NCI-H2029 treated with DMSO at 0.1 percent for 48 hours (cell line): ENCODE data around the gene GNB1.
"Not testable (repeated sequence)": the region's sequence is repeated elsewhere in the genome, so short reads cannot be mapped to it uniquely, and the experiment has no call there.

Experiments used
- DNase-seq: peaks from one replicate; lab custom pipeline; 2025; lab: John Stamatoyannopoulos, UW

The GNB1 gene

DNA sequence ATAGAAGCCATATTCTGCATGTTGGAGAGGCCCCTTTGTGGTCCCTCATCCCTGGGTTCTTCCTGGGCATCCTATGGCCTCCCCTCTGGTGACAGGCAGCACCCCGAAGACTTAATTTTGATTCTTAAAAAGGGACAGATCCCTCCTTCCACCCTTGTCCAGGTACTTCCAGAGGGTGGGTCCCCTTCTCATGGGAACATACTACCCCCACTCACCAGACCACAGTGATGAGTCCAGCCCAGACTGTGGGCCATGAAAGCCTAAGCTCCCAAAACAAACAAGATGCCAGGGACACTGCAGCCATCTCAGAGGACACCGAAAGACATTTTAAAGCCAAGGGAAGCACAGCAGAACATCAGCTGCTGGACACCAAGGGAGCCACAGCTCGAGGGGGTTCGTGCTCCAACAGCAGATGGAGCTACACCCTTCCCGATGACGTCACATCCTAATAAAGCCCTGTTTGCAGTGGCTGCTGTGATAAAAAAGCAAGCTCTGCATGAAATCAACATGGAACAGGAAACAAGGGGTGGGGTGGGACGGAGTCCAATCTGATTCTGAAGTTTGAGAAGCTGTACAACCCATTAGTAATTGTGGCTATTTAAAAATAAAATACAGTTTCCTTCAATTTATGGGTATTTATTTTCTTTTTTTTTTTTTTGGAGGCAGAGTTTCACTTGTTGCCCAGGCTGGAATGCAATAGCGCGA is 32.4 kb downstream of the GNB1 start:
- no peak for DNase-seq

DNA sequence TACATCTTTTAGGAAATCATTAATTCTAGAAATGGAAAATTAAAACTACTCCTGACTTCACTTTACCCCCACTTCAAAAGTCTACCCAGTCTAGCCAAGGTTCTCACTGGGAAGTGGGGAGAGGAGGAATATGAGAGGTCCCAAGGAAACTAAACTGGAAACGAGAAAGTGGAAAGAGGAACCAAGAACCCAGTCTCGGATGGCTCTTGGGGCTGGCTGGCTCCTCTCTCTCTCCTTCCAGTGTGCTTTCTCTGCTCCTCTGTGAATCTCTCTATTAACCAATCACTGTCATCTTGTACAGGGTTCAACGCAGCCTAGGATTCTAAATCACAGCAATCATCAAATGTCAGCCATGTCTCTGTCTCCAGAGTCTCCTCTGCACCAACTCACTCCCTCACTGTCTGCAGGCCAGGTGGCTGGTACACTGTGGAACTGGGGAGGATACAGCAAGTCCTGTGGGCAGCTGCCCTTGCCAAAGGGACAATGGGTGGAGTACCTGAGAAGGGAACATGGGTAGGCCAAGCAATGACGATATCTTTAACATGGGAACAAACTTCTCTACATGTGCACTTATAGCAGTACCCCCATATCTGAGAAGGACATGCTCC is 33.7 kb downstream of the GNB1 start:
- no peak for DNase-seq

DNA sequence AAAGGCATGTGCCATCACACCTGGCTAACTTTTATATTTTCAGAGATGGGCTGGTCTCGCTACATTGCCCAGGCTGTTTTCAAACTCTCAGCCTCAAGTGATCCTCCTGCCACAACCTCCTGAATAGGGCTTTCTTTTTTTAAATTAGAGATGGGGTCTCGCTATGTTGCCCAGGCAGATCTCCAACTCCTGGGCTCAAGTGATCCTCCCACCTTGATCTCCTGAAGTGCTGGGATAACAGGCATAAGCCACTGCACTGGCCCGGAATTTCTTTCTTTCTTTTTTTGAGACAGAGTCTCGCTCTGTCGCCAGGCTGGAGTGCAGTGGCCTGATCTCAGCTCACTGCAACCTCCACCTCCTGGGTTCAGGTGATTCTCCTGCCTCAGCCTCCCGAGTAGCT is 34.7 kb downstream of the GNB1 start:
- DNase-seq, result not testable (repeated sequence)

DNA sequence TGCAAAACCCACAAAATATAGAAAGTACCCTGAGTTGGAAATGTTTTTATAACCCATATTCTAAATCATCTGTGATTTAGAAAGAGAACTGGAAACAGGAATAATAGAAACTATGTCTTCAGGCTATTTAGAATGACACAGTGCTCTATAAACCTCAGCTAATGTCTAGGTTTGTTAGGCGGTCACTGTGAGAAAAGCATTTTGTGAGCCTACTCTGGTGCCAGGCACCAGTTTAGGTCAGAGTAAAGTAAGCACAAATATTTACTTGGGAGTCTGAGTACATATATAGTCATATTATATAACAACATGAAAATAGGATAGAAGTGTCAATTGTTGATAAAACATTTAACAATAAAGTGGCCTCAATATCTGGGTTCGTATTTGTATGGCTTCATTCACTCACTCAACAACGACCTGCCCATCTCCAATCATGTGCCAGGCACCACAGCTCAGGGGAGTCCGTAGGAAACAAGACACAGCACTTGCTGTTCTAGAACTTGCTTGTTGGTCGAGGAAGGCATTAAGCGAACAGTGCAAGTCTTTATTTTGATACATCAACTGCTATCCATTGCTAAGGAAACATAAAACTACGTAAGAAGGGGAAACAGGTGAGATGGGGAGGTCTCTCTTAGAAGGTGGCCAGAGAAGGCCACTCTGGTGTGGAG is 37.2 kb downstream of the GNB1 start:
- DNase-seq, result no peak

DNA sequence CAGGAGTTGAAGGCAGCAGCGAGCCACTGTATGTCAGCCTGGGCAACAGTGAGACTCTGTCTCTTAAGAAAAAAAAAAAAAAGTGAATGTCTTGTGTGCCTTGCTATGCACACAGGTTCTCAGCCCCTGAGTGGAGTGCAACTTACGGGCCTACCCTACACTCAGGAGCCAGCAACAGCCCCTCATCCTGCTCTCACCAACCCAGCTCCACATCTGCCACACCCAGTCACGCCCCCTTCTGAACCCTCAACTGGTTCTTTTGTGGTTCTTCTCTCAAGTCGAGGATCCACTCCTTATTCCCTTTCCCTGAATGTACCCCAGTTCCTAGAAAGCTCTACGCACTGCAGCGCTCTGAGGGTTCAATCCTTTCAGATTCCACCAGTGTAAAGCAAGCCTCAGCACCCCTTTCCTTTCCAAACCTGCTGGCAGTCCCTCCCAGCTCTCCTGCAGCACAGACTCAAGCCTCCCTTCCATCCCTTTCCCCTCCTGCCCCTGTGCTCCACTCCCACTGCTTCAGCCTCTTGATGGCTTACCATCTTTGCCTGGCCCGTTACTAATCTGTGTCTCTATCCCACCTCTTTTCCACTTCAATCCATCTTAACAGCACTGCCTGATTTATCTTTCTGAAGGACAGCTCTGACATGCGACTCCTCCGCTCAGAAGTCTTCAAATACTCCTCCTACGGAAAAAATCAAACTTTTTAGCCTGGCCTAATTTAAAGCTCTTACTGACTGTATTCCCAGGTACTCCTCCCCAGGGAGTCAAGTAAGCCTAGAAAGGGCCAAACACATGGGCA is 38.1 kb downstream of the GNB1 start:
- no peak for DNase-seq

DNA sequence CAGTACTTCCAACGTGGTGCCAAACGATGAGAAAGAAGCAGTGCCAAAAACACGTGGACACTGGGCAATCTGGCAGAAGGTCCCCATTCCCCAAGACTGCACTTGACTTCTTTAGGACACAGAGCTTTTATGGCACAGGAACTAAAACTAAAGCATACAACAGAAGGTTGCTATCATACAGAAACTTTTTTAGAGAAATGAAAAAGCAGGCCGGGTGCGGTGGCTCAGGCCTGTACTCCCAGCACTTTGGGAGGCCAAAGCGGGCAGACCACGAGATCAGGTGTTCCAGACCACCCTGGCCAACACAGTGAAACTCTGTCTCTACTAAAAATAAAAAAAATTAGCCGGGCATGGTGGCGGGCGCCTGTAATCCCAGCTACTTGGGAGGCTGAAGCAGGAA is 43.0 kb downstream of the GNB1 start:
- no peak for DNase-seq

DNA sequence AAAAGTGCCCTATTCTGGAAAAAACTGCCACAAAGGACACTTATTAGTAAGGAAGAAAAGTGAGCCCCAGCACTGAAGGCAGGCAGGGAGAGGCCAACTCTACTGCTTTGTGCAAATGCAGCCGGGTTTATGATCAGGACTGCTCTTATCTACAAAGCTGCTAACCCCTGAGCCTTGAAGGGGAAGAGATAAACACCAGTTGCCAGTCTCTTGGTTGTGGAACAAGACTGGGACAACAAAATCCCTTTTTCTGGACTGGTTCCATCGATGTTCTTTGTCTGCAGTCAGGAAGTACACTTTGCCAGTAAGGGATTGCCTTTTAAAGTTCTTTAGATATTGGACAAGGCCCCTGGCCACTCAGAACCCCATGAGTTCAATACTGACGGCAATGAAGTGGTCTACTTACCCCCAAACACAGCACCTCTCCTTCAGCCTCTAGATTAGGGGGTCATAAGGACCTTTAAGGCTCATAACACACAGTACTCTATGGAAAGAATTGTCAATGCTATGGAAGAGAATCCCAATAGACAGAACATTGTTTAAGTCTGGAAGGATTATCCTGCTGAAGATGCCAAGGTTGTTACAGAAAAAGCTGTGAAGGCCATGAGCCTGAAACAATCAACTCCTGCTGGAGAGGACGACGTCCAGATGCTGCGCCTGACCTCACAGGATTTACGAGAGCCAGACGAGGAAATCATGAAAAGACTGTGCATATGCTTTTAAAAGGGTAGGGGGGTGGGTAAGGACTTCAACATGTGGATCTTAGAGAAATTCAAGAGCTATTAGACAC is 43.6 kb downstream of the GNB1 start:
- DNase-seq, result no peak

DNA sequence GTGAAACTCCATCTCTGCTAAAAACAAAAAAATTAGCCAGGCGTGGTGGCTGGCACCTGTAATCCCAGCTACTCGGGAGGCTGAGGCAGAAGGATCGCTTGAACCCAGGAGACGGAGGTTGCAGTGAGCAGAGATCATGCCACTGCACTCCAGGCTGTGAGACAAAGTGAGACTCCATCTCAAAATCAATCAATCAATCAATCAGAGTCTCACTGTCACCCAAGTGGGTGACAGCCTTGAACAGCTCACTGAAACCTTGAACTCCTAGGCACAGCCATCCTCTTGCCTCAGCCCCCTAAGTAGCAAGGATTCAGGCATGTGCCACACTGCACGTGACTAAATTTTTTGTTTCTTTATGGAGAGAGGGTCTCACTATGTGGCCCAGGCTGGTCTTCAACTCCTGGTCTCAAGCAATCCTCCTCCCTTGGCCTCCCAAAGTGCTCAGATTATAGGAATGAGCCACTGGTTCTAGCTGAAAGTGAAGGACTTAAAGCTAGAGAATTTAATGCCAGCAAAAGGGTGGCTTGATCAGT is 44.4 kb downstream of the GNB1 start:
- DNase-seq, result no peak

DNA sequence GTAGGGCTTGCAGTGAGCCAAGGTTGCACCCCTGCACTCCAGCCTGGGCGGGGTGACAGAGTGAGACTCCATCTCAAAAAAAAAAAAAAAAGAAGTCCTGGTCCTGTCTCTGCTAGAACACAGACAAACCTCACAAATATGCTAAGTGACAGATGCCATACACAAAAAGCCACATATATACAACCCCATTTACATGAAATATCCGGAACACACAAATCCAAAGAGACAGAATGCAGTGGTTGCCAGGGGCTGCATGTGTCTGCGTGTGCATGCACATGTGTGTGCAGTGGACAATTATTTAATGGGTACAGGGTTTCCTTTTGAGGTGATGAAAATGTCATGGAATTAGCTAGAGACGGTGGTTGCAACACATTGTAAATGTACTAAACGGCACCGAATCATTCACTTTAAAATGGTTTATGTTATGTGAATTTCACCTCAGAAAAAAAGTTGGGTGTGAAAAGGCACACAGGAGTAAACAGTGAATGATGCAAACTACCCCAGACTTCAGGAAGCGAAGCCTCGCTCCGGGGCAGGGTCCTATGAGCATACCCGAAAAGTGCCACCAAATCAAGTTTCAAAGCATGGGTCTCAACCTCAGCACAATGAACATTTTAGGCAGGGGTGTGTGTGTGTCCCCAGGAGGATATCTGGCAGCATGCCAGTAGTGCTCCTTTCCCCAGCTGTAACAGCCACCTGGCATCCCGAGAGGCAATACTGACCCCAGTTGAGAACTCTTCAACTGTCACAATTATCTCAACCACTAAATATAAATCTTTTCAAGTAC is 48.3 kb downstream of the GNB1 start:
- DNase-seq, result no peak

DNA sequence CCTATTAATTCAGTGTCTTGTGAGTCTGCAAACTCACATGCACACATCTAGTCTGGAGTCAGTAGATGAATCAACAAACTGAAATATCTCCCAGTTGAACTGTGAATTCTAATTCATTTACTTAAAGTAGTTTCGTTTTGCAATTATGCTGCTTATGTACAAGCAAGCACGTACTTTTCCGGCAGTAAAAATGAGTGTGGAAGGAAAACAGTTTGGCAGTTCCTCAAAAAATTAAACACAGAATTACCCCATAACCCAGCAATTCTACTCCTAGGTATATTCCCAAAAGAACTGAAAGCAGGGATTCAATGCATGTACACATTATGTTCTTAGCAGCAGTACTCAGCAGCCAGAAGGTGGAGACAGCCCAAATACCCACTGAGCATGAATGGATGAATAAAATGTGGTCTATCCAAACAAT is 49.3 kb downstream of the GNB1 start:
- no peak for DNase-seq

DNA sequence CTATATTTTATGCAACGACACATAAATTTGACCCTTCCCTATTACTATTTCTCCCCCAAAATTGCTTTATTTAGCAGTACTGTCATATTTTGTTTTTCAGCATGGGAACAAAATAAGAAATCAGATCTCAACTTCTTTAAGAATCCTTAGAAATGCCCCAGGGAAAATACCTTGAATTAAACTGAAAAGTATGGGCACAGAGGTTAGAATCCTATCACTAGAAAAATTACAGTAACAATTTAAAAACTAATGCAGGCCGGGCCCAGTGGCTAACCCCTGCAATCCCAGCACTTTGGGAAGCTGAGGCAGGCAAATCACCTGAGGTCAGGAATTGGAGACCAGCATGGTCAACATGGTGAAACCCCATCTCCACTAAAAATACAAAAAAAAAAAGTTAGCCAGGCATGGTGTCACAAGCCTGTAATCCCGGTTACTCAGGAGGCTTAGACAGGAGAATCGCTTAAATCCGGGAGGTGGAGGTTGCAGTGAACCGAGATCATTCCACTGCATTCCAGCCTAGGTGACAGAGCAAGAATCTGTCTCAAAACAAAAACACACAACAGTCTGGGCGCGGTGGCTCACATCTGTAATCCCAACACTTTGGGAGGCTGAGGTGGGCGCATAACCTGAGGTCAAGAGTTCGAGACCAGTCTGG is 51.4 kb downstream of the GNB1 start:
- no peak for DNase-seq

DNA sequence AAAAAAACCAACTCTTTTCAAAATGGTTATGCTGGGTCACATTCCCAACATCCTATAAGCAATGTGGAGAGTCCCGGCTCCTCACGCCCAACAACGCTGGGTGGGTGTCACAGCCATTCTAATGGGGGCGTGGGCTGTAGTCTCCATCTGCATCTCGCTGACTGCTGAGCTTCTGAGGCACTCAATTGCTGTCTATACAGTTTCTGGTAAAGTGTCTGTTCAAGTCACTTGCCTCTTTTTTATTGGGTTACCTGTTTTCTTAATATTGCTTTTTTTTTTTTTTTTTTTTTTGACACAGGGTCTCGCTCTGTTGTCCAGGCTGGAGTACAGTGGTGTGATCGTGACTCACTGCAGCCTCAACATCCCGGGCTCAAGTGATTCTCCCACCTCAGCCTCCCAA is 54.8 kb downstream of the GNB1 start:
- DNase-seq, result no peak

DNA sequence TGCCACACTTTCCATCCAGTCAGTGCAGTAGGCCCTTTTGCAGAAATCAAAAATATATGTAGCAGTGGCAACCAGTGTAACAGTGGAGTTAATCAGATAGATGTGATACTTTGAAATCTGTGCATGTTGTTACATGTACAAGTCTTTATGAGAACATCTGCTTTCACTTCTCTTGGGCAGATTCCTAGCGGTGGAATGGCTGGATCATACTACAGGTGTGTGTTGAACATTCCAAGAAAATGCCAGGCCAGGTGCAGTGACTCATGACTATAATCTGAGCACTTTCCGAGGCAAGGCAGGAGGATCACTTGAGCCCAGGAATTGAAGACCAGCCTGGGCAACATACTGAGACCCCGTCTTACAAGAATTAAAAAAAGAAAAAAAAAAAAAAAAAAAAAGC is 55.3 kb downstream of the GNB1 start:
- DNase-seq, result no peak

DNA sequence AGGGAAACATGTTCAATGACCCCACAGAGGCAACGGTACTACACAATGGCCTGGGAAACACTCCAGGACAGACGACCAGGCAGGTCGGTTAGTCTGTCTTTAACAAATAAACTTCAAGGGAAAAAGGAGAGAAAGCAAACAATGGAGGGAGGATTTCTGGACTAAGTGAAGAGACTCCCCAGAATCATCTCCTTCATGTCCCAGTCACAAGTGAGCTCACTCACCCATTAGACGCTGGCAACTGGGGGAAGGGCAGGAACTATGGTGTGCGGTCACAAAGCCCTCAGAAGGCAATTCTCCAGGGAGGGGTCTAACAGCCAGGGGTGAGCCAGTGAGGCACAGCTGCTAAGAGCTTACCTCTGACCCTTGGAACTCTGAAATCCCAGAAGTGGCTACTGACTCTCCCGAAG is 57.0 kb downstream of the GNB1 start:
- DNase-seq, result no peak

DNA sequence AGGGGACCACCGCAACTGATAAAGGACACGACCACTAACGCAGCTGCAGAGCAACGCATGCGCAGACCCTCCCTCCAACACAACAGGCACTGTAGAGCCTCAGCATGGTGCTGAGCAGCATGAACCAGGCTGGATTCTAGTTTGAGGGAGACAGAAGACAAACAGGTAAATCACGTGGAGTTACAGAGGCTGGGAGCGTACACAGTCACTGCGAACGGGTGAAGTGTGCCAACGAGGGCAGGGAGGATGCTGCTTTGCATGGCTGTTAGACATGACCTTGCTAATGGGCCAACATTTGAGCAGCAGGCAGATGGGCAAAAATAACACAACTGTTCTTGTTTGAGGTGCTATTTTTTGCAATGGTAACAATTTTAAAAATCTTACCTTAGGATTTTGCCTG is 57.4 kb downstream of the GNB1 start:
- DNase-seq, result no peak

DNA sequence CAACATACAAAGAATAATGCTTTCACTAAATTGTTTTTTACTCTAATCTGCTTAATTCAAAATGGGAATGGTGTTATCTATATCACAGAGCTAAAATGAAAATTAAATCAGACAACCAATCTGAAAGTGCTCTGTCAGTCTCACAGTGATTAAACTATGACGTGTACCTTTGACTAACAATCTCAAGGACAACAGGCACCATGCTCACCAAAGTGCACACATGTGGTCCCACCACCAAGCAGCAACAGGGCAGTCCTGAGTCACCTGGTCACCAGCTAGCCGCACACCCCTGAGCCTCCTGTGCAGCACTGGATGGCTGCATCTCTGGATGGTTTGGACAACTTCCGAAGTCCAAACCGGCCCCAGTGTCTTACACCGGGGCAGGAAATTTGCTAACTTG is 58.1 kb downstream of the GNB1 start:
- no peak for DNase-seq

DNA sequence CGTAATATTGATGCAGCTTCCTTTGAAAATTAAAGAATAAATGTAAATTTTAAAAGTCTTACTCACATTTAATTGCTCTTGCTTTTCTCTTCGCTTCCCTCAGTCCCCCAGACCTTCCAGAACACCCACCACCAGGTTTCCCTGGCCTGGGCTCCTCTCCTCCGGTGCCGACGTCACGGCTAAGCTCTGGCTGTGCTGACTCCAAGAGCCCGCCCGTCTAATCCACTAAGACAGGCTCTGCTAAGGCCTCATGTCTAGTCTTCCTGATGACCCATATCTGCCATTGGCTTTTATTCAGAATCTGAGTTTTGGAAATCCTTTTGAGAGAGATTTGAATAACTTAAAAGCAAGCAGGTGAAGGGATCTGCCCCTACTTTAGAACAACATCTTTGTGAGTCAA is 58.7 kb downstream of the GNB1 start:
- DNase-seq, result no peak

DNA sequence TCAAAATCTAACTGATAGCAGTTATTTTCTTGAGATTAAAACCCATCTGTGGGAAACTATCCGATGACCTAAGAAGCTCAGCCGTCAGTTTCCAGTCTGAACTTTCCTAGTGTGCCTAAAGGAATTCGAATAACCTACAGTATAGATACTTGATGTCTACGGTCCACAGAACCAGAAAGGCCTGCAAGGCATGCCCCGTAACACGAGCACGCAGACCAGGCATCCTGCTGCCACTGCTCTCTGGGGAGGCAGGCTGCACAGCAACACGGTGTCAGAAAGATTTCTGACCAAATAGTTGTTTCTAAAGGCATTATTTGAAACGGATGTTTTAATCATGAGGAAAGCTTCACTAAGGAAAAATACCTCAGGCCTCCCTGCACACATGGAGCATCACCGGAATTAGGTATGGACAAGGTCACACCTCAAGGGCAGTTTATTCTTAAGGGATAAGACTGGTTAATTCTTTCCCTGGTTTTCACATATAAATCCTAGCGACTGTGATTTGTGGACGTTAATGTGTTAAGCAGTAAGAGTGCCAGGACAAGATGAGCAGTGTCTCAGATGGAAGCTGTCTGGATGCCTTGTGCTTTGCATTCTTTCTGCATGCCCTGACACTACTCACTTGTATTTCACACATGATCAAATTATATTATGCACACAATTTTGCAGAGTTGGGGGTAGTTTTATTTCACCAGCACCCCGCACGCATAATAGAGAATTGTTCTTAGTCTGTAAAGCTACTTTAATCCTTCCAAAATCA is 63.6 kb downstream of the GNB1 start:
- DNase-seq, result no peak

DNA sequence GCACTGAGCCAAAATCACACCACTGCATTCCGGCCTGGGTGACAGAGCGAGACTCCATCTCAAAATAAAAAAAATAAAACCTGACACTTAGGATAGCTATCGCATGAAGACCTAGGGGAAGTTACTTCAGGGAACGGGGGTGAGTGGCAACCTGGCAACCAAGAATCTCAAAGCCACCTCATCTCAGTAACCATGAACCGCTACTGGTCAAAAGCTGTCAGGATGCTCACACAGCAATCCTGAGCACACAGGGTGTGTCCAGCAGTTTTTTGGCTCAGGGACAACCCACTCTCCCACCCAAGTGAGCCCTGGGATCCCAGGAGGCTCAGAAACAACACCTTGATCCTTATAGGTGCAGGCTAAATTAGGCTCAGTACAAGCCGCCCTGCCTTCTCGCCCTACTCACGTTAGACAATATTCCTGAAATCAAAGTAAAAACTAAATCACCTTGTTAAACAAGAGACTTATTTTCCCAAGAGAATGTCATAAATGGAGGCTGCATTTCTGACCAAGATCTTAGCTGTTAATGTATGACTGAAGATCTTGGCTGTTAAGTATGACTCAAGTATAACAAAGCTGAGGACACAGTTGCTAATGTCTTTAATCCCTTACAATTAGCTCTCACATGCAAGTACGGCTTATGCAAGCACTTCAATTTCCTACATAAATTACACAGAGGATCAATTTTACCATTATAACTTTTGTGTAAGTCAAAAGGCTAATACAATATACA is 64.4 kb downstream of the GNB1 start:
- DNase-seq, result no peak
